NCI-H748 treated with DMSO at 0.1 percent for 48 hours (cell line): ENCODE measurements around the gene KLHL12.

ENCODE experiments used
- DNase-seq: peaks from one replicate; lab custom pipeline; 2025; lab: John Stamatoyannopoulos, UW

The KLHL12 gene

DNA sequence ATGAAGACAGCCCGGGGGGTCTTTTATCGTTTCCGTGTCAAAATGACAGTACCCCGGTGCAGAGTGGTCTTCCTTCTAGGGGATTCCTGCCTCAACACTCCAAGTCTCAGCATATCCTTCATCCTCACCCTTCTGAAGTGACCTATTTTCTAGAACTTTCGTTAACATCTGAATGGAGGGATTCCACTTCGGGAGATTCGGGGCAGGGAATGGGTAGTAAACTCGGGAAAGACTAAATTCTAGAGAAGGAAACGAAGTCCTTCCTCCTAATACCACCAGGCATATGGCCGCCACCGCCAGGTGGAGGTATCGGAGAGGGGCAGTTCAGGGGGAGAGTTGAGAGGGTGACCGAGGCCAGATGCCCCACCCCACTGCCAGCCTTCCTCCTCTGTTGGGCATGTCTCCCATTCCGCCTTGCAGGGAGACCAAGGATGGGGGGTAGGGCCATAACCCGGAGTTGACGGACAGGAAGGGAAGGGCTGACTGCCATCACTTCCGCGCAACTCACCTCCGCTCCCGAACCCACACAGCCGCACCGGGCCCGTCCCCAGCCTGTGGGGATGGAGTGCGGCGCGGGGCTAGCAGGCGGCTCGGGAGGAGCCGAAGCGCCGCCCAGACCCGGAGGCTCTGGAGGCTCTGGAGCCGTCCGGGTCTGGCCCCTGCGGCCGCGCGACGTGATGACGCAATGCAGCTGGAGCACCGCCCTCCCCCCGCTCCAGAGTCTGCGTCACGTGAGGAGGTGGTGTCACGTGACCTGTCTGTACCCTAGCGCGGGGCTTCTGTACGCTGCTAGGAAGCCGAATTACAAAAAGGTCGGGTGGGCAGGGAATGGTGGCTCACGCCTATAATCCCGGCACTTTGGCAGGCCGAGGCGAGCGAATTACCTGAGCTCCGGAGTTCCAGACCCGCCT is at the start of gene KLHL12:
TSS of gene KLHL12 (minus strand) at position 654 of the 911 bp plus-strand sequence. CDS start 2,072 bp downstream, outside the sequence.
- peak; percentile 83 for DNase-seq

DNA sequence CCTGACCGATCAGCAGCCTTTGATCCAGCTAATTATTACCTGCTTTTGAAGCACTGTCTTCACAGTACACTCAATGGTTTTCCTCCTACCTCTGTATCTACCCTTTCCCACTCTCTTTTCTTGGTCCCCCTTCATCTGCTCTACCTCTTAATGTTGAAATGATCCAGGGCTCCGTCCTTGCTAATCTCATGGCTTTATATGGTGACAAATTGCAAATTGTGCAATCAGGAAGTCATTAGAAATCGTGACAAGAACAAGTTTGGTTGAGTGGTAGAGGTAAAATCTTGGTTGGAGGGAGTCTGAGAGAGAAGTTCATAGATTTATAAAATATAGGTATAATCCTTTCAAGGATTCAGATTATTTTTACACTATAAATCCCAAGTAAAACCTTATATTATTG is 49.6 kb upstream of the KLHL12 start:
- DNase-seq, result no peak

DNA sequence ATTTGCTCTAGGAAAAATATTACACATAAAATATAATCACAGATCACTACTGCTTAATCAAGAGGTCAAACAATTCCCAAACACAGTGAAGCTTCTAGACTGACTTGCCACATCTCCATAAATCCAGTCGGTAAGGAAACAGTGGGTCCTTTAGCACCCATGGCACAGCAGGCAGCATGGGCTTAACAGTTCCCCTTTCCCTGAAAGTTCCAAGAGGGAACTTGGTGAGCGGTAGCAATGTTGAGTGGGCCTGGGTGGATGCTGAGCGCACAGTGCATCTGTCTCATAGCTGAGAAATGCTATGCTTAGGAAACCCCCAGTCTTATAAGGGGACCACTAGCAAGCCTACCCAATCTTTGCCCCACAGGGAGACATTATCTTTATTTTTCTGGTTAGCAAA is 47.8 kb upstream of the KLHL12 start:
- DNase-seq, result no peak

DNA sequence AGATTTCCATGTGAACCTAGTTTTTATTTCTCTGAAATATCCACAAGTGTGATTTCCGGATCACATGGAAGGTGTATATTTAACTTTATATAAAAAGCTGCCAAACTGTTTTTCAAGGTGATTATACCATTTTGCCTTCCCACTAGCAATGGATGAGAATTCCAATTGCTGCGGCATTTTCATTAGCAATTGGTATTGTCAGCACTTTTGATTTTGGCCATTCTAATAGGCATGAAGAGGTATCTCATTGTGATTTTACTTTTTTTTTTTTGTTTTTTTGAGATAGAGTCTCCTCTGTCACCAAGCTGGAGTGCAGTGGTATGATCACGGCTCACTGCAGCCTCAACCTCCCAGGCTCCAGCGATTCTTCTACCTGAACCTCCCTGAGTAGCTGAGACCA is 45.0 kb upstream of the KLHL12 start:
- no peak for DNase-seq

DNA sequence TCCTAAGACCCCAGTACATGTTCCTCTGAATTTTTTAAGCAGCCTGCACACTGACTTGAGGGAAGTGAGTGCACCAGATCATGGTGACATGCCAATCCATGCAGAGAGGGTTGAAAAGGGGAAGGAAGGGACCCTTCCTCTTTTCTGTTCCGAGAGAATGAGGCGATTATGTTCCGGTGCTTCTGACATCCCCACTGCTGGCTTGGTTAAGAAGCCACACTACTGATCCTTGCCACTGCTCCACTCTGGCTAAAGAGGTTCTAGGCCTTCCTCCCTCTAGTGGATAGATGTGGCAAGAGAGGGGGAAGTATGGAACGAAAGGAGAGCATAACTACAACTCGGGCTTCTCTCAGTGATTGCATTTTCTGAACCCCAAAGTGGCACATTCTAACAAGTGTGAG is 41.9 kb upstream of the KLHL12 start:
- DNase-seq, result peak; percentile 7

DNA sequence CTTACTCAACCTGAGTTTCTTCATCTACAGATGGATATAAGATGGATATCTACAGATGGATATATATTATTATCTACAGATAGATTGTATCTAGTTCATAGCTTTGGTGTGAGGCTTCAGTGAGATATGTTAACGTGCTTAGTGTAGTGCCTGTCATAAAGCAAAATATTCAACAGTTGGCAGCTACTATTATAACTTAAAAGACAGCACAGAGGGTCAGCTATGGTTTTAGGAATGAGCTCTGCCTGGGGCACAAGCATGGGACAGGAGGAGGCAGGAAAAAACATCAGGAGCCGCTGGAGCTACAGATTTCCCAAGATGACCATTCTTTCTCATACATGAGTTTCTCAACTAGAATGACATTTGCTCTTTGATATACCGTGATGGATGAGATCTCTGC is 41.3 kb upstream of the KLHL12 start:
- no peak for DNase-seq

DNA sequence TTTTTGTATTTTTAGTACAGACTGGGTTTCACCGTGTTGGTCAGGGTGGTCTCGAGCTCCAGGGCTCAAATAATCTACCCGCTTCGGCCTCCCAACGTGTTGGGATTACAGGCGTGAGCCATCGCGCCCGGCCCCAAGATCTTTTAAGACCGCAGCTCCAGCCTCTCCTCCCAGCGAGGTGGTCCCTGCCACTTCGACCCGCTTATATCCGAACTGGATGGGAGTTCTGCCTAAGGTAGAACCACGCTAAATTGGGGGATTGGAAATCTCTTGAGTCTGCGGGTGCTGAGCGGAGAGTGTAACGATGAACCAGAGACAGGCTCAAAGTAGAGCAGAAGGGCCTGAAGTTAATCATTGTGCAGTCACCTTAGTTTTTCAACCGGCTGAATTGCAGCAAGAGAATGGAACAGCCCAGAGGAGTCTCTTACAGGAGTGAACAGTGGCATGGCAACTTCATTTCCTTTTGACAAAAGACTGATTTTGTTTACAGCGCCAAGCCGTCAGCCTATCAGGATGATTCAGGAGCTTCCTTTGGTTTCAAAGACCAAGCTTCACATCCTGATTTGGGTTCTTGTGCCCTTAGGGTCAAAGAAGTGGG is 40.7 kb upstream of the KLHL12 start:
- DNase-seq, result peak; percentile 9

DNA sequence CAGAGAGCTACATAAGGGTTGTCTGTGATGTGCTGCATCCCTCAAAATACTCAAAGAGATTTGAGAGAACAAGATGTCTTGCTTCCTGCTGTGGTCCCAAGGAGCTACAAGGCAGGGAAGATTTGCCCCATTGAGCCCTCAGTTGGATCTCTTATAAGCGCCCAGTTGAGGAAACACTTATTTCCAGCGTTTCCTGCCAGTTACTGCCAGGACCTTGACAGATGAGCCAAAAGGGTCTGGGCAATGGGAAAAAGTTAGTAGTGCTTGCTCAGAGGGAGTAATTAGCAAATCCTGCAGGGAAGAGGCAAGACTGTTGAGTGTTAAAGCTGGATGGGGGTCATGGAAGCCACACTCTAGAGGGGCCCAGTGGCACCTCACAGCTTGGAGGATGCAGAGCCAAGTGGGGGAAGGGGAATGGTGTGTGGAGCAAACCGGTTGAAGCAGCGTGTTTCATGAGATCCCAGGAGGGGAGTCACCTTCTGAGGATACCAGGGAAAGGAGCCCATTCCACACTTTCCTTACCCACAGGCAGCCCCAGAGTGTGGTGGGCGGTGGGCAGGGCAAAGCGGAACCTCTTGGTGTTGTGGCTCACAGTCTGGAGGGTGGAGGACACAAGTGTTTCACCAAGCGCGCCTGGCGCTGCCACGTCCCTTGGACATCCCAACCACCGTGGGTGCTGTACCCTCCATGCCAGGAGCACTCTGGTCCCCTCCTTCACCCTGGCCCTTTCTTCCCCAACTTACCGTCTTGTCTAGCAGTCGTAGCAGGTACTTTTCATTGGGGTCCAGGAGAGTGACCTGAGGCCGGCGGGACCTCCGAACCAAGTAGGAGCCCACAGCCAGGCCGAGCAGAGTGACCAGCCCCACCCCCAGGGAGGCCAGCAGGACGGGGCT is 39.2 kb upstream of the KLHL12 start:
- no peak for DNase-seq

DNA sequence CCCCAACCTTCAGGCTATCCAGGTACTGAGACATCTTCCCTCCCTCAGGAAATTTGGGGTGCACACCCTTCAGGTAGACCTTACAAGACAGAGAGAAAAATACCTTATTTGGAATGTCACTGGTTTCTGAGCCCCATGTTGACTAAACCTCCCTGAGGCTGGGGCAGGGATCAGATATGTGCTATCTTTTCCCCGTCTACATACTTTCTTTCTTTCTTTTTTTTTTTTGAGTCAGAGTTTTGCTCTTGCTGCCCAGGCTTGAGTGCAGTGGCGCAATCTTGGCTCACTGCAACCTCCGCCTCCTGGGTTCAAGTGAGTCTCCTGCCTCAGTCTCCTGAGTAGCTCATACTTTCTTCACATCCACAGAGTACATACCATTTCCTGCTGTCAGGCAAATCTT is 38.4 kb upstream of the KLHL12 start:
- DNase-seq, result no peak

DNA sequence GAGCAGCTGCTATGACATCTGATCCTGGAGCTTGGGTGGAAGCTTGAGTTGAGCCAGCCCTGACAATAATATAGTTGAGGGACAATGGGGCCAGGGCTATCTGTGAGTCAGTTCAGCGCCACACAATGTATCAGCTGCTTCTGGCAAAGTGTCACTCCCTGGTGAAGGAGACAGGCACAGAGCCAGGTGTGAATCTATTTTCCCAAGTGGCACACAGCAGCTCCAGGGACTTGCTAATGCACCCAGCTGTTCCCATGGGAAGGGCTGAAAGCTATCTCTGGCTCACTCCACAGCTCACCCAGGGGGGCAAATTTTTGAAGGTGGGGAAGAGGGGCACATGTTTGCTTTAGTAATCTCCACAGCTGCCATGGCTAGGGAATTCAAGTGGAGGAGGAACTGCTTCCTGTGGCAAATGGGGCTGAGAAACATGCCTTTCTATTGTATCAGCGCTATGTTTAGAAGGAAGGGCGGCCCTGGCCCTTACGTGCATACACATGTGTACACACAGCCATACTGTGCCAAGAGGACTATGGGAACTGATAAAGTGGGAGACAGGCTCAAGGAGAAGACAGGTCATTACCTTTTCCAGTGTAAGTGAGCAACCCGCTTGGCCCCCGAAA is 37.9 kb upstream of the KLHL12 start:
- DNase-seq, result peak; percentile 40

DNA sequence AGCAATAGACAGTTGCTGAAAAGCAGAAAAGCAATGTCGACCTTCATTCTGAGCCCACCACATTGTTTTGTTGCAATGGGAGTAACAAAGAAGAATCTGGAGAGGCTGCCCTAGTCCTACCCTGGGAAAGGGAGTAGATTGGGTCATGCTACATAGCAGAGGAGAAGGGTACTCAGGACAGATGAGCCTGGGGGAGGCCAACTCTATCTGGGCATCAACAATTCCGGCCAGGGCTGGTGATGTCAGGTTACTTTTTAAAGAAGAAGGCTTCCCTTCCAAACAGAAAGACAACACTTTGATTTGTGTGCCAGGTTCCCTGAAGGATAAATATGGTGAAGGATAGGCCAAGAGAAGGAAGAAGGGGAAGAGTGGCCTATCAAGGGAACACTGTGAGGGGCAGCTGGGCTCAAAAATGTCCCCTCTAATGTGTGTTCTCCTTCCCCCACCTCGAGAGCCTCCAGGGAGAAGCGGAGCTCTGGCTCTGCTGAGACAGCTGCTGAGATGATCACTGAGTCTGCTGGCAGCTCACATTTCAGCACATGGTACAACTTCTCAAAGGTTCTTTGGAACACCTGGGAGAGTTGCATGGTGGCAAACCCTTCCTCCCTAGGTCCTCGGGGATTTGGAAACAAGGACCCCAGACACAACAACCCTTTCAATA is 34.3 kb upstream of the KLHL12 start:
- no peak for DNase-seq

DNA sequence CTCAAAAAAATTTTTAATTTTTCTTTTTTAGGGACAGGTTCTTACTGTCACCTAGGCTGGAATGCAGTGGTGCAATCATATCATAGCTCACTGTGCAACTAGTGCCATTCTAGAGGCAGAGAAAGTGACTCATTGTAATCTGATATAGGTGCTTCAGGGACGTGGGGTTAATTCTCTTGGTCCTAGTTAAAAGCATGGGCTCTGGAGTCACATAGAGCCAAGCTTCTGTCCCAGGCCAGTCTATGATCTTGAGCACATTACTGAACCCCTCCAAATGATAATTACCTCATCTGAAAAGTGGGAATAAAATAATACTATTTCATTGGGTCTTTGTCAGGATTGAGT is 32.2 kb upstream of the KLHL12 start:
- DNase-seq, result no peak

DNA sequence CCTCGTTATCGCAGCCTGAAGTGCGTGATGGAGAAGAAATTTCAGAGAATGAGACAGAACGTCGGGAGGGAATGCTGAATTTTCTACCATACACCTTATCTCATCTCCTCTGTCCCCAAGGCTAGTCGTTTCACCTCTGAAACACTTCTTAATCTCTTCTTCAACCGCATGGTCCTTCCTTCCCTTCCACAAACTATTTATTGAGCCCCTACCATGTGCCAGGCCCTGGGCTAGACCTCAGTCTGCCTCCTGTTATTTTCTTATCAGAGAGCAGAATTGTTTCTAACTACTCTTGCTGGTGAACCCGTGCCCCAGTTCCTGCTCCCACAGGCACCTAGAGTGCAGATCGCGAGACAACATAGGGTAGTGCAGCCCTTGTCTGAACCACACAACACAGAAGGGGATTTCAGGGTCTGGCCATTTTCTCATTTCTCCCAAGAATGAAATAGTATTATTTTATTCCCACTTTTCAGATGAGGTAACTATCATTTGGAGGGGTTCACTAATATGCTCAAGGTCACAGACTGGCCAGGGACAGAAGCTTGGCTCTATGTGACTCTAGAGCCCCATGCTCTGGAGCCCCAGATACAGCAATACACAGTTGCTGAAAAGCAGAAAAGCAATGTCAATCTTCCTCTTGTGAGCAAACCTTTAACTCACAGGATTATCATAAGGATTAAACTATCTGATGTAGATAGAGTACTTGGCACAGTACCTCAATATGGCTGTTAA is 31.7 kb upstream of the KLHL12 start:
- DNase-seq, result no peak

DNA sequence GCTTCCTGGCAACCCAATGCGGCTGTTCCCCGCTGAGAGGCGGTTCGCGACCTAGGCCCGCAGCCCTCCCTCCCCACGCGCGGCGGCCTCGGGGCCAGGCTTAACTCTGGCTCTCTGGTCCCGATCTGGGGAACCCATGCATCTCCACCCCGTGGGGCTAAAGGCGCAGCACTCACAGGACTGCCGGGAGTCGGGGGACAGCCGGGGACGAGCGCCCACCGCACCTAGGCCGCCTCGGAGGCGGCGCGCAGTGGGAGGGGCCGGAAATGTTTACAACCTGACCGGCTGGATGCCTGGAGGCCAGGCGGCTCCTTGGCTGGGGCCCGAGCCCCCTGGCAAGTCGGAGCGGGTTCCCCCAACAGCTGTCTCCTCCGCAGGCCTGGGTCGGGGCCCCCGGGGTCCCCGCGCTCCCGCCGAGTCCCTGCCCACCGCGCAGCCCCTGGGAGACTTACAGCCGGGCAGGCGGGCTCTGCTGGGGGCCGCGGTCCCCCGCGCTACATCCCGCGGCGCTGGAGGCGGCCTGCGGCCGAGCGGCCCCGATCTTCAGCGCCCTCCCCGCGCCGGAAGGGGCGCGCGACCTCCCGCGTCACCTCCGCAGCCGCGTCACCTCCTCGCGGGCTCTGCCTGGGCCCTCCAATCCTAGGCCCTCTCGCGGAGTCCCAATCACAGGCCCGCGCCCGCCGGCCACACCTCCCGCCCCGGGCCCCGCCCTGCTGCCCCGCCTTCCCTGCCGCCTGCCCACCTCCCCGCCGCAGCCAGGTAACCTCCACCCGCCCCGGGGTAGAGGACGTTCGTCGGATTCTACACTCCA is 30.9 kb upstream of the KLHL12 start, which contains the start of gene ADIPOR1:
TSS of gene ADIPOR1 (minus strand) at position 580 of the 811 bp plus-strand sequence. CDS start 7,242 bp downstream, outside the sequence.
- peak; percentile 52 for DNase-seq

DNA sequence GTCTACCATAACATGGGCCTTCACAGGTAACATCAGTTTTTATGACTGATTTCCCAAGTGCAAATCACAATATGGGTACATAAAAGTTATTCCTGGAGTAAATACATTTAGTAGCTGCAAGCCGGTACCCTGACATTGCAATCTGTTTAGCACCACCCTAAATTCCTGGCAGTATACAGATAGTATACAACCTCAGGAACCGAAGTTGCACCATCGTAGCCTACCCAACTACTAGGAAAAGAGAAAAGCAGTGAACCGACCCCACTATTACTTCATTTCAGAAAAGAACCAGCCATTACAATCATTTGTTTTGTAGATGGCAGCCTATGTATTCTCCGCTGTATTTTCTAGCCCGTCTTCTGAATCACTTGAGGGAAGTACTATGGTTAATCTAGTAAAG is 29.9 kb upstream of the KLHL12 start:
- no peak for DNase-seq

DNA sequence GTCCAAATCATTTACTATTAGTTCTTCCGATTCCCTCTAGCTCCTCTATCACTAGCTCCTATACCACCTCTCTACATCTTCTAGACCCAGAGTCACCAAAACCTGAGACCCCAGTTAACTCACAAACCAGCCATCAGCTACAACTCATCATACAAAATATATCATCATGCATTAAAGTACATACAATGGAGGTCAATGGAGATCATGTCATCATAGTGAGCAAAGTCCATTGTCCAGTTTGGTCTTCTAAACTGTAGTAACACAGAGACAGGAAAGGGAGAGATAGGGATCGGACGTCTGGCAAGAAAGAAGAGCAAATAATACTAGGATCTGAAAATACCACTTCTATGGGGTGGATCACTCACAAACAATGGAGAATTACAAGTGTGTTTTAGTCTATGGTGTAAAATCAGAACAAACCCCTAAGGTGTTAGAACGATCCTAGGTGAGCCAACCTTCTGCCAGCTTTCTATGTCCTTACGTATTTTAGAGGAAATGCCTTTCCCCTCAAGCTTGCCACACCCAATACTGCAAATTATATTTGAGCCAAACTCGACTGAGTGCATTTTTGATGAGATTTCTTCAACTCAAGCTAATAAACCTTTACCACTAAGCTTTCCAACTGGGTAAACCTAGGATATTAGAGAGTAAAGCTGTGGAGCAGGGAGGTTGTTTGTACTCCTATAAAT is 27.2 kb upstream of the KLHL12 start:
- no peak for DNase-seq

DNA sequence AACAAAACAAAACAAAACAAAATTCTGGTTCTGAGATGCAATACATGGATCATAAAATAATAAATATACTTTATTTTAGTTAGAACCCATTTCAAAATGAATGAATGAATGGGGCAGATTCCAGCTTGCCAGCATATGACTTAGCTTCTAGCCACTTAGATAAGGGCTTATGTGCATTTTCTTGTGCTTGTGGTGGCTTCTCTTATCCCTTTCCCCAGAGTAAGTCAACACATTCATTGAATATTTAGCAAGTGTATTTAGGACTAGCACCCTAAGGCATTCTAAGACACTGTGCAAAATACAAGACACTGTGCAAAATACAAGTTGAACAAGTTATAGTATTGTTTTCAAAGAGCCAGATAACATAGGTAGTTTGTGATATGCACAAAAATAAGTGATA is 26.4 kb upstream of the KLHL12 start:
- no peak for DNase-seq

DNA sequence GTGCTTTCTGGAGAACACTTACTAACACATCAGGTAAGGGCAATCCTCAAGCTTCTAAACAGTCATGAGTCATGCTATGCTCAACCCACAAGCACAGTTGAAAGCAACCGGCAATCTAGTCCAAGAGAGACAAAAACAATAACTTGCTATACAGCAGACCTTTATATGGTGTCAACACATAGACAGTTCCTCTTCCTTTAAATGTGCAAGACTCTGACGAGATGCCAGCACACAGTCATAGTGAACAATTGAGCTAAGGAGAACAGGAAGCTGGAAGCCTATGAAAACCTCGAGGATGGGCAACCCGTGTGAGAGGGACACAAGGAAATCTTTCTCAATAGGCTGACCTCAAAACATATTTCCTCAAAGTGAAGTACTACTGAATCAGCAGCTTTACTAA is 25.8 kb upstream of the KLHL12 start:
- no peak for DNase-seq

DNA sequence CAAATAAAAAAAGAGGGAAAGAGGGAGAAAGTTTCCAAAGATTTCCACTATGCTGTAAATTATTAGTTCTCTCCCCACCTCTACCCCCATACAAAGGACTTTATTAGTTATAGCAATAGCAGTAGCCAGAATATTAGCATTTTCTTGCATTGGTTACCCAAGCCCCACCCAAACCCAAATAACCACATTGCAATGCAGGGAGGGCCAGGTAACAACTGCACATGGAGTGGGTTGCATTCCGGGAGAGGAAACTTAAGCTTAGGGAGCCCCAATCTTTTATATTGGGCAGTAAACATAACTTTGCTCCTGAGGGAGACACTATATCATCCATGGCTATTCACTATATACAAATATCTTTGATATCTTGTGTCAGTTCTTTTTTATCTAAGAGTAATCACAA is 25.1 kb upstream of the KLHL12 start:
- DNase-seq, result no peak
